ENCODE measurements around the gene RTP1.
"Not testable (repeated sequence)": the region's sequence is repeated elsewhere in the genome, so short reads cannot be mapped to it uniquely, and the experiment has no call there.

Gene RTP1

GRCh38 chr3:187197335-187197649 is at the start of gene RTP1:
RTP1 (plus strand) TSS chr3:187197486; CDS start chr3:187197516, 30 bp downstream.
- no peak for DNase-seq (ENCODE audit: low spot score)

GRCh38 chr3:187150186-187150585 is 47.1 kb upstream of the RTP1 start:
- DNase-seq (ENCODE audit: low spot score) = no peak

GRCh38 chr3:187150599-187150998 is 46.7 kb upstream of the RTP1 start:
- no peak for DNase-seq (ENCODE audit: low spot score)

GRCh38 chr3:187161556-187161955 is 35.7 kb upstream of the RTP1 start:
- no peak for DNase-seq (ENCODE audit: low spot score)

GRCh38 chr3:187162265-187162953 is 34.9 kb upstream of the RTP1 start:
- no peak for DNase-seq (ENCODE audit: low spot score)

- no peak for DNase-seq (ENCODE audit: low spot score)
These were observed 32.1 kb upstream of the RTP1 start for GRCh38 chr3:187165144-187165543.

GRCh38 chr3:187166750-187167149 is 30.5 kb upstream of the RTP1 start:
- no peak for DNase-seq (ENCODE audit: low spot score)

GRCh38 chr3:187167777-187168176 is 29.5 kb upstream of the RTP1 start:
- DNase-seq (ENCODE audit: low spot score) = no peak

GRCh38 chr3:187169231-187169960 is 27.9 kb upstream of the RTP1 start:
- DNase-seq (ENCODE audit: low spot score) = no peak

GRCh38 chr3:187170911-187171310 is 26.4 kb upstream of the RTP1 start:
- not testable (repeated sequence) for DNase-seq (ENCODE audit: low spot score)

- no peak for DNase-seq (ENCODE audit: low spot score)
These were observed 24.4 kb upstream of the RTP1 start for GRCh38 chr3:187172929-187173328.

- no peak for DNase-seq (ENCODE audit: low spot score)
These were observed 15.7 kb upstream of the RTP1 start for GRCh38 chr3:187181454-187182170.

- no peak for DNase-seq (ENCODE audit: low spot score)
These were observed 13.9 kb upstream of the RTP1 start for GRCh38 chr3:187183210-187183862.

- no peak for DNase-seq (ENCODE audit: low spot score)
These were observed 13.4 kb upstream of the RTP1 start for GRCh38 chr3:187183903-187184302.

GRCh38 chr3:187185759-187186158 is 11.5 kb upstream of the RTP1 start:
- DNase-seq (ENCODE audit: low spot score) = no peak

- no peak for DNase-seq (ENCODE audit: low spot score)
These were observed 10.9 kb upstream of the RTP1 start for GRCh38 chr3:187186375-187186774.

GRCh38 chr3:187186801-187187421 is 10.4 kb upstream of the RTP1 start:
- DNase-seq (ENCODE audit: low spot score) = no peak

GRCh38 chr3:187188931-187189330 is 8.4 kb upstream of the RTP1 start:
- no peak for DNase-seq (ENCODE audit: low spot score)

GRCh38 chr3:187191271-187191670 is 6.0 kb upstream of the RTP1 start:
- no peak for DNase-seq (ENCODE audit: low spot score)

- DNase-seq (ENCODE audit: low spot score) = no peak
These were observed 4.1 kb upstream of the RTP1 start for GRCh38 chr3:187193181-187193580.

- DNase-seq (ENCODE audit: low spot score) = no peak
These were observed 532 bp upstream of the RTP1 start for GRCh38 chr3:187196573-187197334.

Measured in HuH-7.5 (cell line).